ENCODE measurements around the gene ACOD1.

ACOD1 gene

DNA sequence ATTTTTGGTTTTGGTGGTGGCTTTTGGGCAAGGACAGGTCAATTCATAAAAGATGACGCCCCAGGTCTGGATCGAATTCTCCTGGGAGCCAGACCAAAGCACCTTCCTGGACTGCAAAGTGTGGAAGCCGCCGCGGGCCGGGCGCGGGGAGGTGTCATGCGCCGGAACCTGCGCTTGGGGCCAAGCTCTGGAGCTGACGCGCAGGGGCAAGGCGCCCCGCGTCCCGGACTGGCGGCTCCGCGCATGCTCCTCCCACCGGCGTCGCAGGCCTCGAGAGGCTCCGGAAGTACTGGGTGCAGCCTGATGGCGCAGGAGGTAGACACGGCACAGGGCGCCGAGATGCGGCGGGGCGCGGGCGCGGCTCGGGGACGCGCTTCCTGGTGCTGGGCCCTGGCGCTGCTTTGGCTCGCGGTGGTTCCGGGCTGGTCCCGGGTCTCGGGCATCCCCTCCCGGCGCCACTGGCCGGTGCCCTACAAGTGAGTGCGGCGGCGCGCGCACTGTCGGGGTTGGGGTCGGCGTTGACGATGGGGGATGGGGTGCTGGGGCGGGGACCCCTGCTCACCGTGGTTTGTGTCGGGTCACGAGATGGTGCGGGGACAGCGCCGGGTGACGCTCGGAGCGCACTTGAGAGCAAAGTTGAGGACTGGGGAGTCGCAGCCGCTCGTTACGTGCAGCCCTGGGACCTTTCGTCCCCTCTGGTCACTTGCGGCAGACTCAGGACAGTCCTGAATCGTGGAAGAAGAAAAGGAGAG lies 43.7 kb downstream of the ACOD1 start, which contains the start of gene CLN5:
Gene CLN5, plus strand, starts transcription at position 286 of the 752 bp plus-strand sequence. Its CDS starts 18 bp downstream, at position 304.
- peak; percentile 90 to 92 for DNase-seq (ENCODE audit: low read depth in 2 of 2)

GRCh38 chr13:76992548-76993001 lies 44.3 kb downstream of the ACOD1 start:
- no peak for DNase-seq (ENCODE audit: low read depth in 2 of 2)

DNA sequence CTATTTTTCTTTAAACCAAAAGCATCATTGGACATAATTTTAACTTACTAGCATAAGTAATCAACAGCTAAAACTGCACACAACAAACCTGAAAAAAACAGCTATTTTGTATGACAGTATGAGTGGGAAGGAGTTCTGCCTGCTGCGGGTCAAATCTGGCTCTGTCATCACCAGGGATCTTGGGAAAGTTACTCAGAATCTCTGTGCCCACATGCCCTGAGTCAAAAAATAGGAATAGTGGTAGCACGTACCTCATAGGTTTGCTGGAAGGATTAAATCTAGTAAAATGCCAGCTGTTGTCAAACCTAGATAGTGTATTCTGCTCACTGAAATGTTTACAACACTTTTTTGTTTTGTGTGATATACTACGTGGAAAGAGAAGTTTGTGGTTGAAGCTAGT lies 44.7 kb downstream of the ACOD1 start:
- no peak for DNase-seq (ENCODE audit: low read depth in 2 of 2)

DNA sequence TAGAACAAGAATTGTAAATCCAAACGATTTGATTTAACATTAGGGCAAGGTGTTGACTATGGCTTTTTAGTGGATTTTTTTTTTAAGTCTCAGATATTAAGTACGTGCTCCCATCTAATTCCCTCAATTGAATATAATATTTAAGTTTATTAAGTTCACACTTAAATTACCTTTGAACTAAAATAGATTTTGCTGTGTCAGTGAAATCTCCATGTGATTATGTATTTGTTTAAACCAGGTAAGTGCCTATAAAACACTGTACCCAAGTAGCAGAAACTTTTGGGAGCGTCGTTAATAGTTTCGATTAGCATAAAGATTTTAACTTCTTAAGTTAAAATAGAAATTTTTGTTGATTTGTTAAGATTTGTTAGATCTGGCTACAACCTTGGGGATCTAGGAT lies 45.2 kb downstream of the ACOD1 start:
- no peak for DNase-seq (ENCODE audit: low read depth in 2 of 2)

DNA sequence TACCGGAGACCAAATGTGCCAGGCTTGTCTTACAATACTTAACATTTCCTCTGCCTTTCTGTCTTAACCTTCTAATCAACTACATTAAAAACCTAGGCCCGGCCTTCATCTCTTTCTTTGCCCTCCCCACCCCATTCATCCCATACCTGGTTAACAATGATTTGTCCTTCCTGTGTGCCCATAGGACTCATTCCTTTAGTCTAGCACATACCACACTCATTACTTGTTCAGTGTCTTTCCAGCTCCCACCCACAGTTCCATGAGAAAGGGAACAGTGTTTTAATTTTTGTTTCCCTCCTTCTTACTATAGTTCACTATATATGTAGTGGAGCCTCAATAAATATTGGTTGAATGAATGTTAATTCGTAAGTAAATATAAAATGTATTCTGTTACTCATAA lies 46.0 kb downstream of the ACOD1 start:
- no peak for DNase-seq (ENCODE audit: low read depth in 2 of 2)

GRCh38 chr13:77000475-77000874 lies 52.2 kb downstream of the ACOD1 start:
- no peak for DNase-seq (ENCODE audit: low read depth in 2 of 2)

DNA sequence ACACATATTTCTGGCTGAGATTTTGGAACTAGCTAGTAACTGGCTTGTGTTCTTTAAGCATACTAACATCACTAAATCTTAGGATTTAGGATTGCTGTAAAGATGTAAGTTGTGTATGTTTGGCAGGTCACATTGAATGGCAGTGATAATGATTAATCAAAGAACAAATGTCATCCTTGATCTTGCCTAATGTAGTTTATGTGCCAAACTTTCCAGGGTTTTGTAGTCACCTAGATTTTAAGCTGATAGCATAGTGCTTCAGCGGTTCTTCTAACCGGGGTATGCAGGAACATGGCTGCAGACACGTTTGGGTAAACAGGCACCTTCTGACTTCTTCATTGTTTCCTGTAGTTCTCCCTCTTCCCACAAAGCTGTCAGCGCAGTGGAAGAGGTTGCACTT lies 53.2 kb downstream of the ACOD1 start:
- no peak for DNase-seq (ENCODE audit: low read depth in 2 of 2)

GRCh38 chr13:77001963-77002587 lies 53.8 kb downstream of the ACOD1 start:
- DNase-seq (ENCODE audit: low read depth in 2 of 2) = no peak

GRCh38 chr13:77002590-77003190 lies 54.4 kb downstream of the ACOD1 start:
- DNase-seq (ENCODE audit: low read depth in 2 of 2) = no peak
